ENCODE results near the gene ETF1.

The ETF1 gene

DNA sequence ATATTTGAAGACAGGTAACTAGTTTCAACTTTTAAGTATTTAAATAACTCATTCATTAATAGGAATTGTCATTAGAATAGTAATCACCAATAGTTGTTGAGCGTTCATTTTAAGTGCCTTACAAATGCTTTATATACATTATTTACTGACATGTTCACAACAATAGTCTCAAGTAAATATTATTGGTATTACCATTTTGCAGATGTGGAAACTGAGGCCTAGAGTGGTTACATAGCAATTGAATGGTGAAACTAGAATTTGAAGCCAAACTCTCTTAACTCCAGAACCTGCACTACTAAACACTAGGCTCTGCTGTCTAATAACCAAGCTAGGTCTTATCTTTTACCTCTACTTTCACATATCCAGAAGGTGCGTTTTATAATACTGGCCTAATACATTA, 37.0 kb upstream of the ETF1 start:
- no peak overlapping the region for H3K4me3 ChIP-seq (ENCODE audit: low read depth, low read length)
- TF ChIP-seq, protein P1, sequence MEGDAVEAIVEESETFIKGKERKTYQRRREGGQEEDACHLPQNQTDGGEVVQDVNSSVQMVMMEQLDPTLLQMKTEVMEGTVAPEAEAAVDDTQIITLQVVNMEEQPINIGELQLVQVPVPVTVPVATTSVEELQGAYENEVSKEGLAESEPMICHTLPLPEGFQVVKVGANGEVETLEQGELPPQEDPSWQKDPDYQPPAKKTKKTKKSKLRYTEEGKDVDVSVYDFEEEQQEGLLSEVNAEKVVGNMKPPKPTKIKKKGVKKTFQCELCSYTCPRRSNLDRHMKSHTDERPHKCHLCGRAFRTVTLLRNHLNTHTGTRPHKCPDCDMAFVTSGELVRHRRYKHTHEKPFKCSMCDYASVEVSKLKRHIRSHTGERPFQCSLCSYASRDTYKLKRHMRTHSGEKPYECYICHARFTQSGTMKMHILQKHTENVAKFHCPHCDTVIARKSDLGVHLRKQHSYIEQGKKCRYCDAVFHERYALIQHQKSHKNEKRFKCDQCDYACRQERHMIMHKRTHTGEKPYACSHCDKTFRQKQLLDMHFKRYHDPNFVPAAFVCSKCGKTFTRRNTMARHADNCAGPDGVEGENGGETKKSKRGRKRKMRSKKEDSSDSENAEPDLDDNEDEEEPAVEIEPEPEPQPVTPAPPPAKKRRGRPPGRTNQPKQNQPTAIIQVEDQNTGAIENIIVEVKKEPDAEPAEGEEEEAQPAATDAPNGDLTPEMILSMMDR (conservative IDR thresholded peaks at IDR 0.05; ENCODE audit: low read depth, low read length): no peak
- DNase-seq (ENCODE audit: low read depth): no peak

DNA sequence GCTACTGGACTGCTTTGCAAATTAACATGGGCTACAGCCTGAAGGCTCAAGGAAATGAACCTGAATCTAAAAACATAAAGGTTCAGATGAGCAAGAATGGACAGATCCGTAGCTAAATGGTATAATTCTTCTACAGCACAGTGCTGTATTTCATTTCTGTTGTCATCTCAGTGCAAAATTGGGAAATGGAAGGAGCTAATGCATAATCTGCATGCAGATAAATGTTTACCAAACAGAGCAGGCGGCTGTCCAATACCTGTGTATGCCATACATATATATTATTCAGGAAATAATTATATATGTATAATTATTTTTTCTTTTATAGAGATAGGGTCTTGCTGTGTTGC, 36.5 kb upstream of the ETF1 start:
- TF ChIP-seq, protein P1 (conservative IDR thresholded peaks at IDR 0.05; ENCODE audit: low read depth, low read length): no peak
- DNase-seq (ENCODE audit: low read depth): no peak
- H3K4me3 ChIP-seq (ENCODE audit: low read depth, low read length): no peak overlapping the region

DNA sequence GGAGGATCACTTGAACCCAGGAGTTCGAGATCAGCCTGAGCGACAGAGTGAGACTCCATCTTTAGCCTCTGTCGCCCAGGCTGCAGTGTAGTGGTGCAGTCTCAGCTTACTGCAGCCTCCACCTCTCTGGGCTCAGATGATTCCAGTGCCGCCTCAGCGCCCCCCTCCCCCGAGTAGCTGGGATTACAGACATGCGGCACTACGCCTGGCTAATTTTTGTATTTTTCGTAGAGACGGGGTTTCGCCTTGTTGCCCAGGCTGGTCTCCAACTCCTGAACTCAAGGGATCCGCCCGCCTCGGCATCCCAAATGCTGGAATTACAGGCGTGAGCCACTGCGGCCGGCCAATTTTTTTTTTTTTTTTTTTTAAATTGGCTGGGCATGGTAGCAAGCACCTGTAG, 34.4 kb upstream of the ETF1 start:
- DNase-seq (ENCODE audit: low read depth): no peak
- TF ChIP-seq, protein P1 (conservative IDR thresholded peaks at IDR 0.05; ENCODE audit: low read depth, low read length): no peak
- H3K4me3 ChIP-seq (ENCODE audit: low read depth, low read length): no peak overlapping the region

DNA sequence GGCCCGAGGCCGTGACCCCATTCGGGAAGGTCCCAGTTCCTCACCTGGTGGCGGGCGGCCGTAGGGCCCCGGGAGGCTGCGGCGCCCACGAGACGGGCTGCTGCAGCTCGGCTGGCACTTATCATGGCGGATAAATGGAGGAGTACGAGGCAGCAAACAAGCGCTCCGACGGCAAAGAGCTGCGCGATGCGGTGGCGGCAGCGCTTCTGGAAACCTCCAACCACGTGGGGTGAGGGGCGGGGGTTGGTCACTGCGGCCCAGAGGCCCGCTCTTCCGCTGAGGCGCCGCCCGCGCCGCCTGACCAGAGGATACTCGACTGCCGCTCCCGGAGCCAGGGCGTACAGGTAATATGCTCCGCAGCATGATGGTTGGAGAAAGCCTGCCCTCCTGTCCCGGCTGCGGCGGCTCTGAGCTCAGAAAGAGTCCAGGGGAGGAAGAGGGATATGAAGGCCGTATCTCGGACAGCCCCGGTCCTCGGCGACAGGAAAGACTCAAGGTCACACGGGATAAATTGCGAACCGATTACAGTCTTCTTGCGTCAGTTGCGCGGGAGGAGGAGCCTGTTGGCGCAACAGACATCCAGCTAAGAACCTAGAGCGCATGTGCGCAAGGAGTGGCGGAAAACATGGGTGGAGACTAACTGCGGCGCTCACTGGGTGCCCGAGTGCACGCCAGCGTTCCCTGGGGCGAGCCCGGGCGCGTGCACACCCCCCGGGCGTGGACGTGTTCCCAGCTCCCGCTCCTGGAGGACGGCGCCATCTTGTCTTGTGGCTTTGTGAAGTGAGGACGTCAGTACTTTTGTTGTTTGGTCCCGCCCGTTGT, 32.4 kb upstream of the ETF1 start, which contains the start of gene HSPA9:
HSPA9 (minus strand) TSS at position 208 of the 822 bp plus-strand sequence; CDS start at position 125, 83 bp downstream.
- DNase-seq (ENCODE audit: low read depth): peak; percentile 100
- TF ChIP-seq, protein P1 (conservative IDR thresholded peaks at IDR 0.05; ENCODE audit: low read depth, low read length): no peak
- H3K4me3 ChIP-seq (ENCODE audit: low read depth, low read length): peak within 1 kb of the TSS; percentile 100

DNA sequence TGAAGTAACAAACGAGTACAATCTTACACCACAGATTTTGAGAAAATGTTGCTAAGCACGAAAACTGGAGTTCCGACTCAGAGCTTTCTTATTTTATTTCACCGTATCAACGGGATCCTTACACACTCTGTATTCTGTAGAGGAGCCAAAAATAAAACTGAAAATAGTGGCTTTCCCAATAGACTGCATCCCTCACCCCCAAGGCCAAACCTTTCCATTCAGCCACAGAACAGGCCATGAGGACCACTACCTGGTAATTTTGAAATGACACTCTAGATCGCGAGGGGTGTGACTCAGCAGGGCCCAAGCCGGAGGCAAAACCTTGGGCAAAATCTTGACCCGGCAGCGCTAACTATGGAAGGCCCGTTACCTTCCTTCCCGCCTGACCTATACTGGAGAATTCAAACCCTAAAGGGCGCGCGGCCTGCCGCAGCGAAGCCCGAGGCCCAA, 31.7 kb upstream of the ETF1 start:
- TF ChIP-seq, protein P1 (conservative IDR thresholded peaks at IDR 0.05; ENCODE audit: low read depth, low read length): no peak
- peak overlapping the region; percentile 100 for H3K4me3 ChIP-seq (ENCODE audit: low read depth, low read length)
- DNase-seq (ENCODE audit: low read depth): peak; percentile 26

DNA sequence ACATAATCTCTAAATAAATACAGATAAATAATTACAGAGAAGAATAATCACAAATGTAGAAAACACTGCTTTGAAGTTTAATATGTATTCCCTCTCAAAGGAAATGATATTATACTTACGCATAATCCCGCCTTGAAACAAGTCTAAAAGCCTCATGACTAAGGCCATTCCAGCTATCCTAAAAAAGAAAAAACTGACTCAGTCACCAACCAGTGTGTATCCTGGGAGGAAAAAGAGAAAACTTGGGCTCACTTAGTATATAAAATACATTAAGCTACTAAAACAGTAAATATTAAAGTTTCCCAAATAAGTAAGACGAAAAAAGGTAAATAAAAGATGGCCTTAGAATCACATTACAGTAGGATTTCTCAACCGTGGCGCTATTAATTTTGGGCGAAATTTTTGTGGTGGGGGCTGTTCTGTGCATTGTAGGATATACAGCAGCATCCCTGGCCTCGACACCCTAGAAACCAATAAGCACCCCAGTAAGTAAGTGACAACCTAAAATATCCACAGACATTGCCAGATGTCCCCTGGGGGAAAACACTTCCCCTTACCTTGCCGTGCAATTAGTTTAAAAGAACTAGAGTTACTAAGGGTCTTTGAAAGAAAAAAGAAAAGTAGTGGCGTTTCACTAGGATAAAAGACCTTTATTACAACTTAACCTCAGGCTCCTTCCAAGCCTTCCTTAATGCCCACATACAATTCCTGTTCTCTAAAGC, 31.1 kb upstream of the ETF1 start:
- TF ChIP-seq, protein P1 (conservative IDR thresholded peaks at IDR 0.05; ENCODE audit: low read depth, low read length): no peak
- peak; percentile 19 for DNase-seq (ENCODE audit: low read depth)

More for the DNA sequence above, 31.1 kb upstream of the ETF1 start:
- H3K4me3 ChIP-seq (ENCODE audit: low read depth, low read length): peak overlapping the region; percentile 100
